ENCODE measurements around the gene SMARCAL1. TPM values are rescaled to one million over a fixed set of nuclear protein-coding genes. Genes with fewer than 3 reads are reported as not detected.
A peak's percentile ranks its signal among the peaks of the same experiment; 100 is the strongest.

Gene SMARCAL1
- polyA plus RNA-seq, 1 donor from 2014 or later: 7.5 TPM

DNA sequence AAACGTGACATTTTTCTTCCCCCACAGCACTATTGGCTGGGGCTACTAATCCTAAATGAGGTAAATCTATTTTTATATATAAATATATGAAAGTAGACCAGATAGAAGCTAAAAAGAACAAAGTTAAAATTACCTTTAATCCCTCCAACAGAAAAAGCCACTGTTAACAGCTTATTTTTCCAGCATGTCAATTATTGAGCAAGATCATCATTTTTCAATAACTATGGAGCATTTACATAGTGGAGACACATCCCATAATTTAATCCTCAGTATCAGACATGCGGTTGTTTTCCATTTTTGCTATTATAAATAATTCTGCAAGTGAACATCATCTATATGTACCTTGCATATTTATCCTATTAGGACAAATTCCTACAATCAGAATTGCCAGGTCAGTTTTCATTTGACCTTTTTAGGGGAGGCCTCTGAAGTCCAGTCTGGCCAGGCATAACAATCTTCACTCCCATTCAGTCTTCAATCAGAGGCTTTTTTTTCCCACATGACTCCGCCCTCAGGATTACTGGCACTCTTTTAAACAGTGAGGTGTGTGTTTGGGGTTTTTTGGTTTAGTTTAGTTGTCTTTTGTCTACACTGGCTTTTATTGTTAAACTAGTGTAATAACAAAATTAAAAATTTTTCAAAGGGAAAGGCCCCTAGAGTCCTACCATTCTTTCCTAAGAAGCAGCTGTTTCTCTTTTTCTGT, 29.2 kb downstream of the SMARCAL1 start:
- Histone ChIP-seq H4K20me1 (ENCODE audit: insufficient read depth) (no peaks in the 10 kb centered on the region), H3K9ac (ENCODE audit: low read length) (no peak overlapping the region), H3K79me2 (replicated peaks; ENCODE audit: insufficient read depth, low read length) (no peaks in the 10 kb centered on the region), H3K9me2 (ENCODE audit: insufficient read depth, low read length) (no peaks in the 10 kb centered on the region), H3K4me3 (ENCODE audit: low read length) (no peak overlapping the region), H3K4me2 (ENCODE audit: low read length) (no peak overlapping the region), H3K36me3 (ENCODE audit: insufficient read depth, low read length) (peaks cover 5% of the 10 kb centered on the region), H3K27me3 (ENCODE audit: insufficient read depth, low read depth, low read length) (no peaks in the 10 kb centered on the region), H2AFZ (ENCODE audit: low read depth, low read length) (no peak overlapping the region), H3K9me3 (ENCODE audit: low read length) (no peaks in the 10 kb centered on the region), H3F3A (ENCODE audit: insufficient read depth, low read length, poor library complexity, severe bottlenecking) (no peaks in the 10 kb centered on the region), H3K27ac (ENCODE audit: low read length) (no peak overlapping the region)
- TF ChIP-seq SMC3 (conservative IDR thresholded peaks at IDR 0.05; ENCODE audit: poor library complexity): no peak
- TF ChIP-seq RAD21 (conservative IDR thresholded peaks at IDR 0.05): no peak
- TF ChIP-seq, protein P1, sequence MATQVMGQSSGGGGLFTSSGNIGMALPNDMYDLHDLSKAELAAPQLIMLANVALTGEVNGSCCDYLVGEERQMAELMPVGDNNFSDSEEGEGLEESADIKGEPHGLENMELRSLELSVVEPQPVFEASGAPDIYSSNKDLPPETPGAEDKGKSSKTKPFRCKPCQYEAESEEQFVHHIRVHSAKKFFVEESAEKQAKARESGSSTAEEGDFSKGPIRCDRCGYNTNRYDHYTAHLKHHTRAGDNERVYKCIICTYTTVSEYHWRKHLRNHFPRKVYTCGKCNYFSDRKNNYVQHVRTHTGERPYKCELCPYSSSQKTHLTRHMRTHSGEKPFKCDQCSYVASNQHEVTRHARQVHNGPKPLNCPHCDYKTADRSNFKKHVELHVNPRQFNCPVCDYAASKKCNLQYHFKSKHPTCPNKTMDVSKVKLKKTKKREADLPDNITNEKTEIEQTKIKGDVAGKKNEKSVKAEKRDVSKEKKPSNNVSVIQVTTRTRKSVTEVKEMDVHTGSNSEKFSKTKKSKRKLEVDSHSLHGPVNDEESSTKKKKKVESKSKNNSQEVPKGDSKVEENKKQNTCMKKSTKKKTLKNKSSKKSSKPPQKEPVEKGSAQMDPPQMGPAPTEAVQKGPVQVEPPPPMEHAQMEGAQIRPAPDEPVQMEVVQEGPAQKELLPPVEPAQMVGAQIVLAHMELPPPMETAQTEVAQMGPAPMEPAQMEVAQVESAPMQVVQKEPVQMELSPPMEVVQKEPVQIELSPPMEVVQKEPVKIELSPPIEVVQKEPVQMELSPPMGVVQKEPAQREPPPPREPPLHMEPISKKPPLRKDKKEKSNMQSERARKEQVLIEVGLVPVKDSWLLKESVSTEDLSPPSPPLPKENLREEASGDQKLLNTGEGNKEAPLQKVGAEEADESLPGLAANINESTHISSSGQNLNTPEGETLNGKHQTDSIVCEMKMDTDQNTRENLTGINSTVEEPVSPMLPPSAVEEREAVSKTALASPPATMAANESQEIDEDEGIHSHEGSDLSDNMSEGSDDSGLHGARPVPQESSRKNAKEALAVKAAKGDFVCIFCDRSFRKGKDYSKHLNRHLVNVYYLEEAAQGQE (IDR thresholded peaks at IDR 0.05; ENCODE audit: borderline replicate concordance): no peak
- TF ChIP-seq, protein P2, sequence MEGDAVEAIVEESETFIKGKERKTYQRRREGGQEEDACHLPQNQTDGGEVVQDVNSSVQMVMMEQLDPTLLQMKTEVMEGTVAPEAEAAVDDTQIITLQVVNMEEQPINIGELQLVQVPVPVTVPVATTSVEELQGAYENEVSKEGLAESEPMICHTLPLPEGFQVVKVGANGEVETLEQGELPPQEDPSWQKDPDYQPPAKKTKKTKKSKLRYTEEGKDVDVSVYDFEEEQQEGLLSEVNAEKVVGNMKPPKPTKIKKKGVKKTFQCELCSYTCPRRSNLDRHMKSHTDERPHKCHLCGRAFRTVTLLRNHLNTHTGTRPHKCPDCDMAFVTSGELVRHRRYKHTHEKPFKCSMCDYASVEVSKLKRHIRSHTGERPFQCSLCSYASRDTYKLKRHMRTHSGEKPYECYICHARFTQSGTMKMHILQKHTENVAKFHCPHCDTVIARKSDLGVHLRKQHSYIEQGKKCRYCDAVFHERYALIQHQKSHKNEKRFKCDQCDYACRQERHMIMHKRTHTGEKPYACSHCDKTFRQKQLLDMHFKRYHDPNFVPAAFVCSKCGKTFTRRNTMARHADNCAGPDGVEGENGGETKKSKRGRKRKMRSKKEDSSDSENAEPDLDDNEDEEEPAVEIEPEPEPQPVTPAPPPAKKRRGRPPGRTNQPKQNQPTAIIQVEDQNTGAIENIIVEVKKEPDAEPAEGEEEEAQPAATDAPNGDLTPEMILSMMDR (IDR thresholded peaks at IDR 0.05; ENCODE audit: poor library complexity, severe bottlenecking): no peak
- no peak for TF ChIP-seq MXI1 (conservative IDR thresholded peaks at IDR 0.05; ENCODE audit: poor library complexity, severe bottlenecking)
- no peak for TF ChIP-seq TAF1 (IDR thresholded peaks at IDR 0.05; ENCODE audit: low read depth)
- TF ChIP-seq EP300 (conservative IDR thresholded peaks at IDR 0.05; ENCODE audit: poor library complexity, severe bottlenecking): no peak
- no peak for TF ChIP-seq EZH2 (IDR thresholded peaks at IDR 0.05; ENCODE audit: borderline replicate concordance, insufficient read depth, low read length, poor library complexity, severe bottlenecking)
- no peak for TF ChIP-seq POLR2AphosphoS5 (IDR thresholded peaks at IDR 0.05)

DNA sequence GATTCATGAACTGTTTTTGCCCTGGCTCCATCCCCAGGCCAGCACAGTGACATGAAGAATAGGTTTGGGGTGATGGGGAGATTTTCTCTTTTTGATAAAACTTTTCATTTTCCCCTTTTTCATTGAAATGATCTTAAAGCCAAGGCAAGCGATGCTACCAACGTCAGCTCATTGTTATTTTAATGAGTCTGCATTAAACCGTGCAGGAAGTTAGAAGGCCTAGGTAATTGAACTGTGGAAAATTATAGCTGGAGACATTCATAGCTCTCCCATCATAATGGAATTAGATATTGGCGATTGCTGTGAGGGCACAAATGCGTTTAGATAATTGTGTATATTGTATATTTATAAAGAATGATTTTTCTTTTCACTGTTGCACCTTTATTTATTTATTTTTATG, 33.2 kb downstream of the SMARCAL1 start:
- Histone ChIP-seq H3K79me2 (replicated peaks; ENCODE audit: insufficient read depth, low read length) (no peaks in the 10 kb centered on the region), H3F3A (ENCODE audit: insufficient read depth, low read length, poor library complexity, severe bottlenecking) (no peaks in the 10 kb centered on the region), H3K9me2 (ENCODE audit: insufficient read depth, low read length) (no peaks in the 10 kb centered on the region), H3K4me2 (ENCODE audit: low read length) (no peak overlapping the region), H3K9ac (ENCODE audit: low read length) (no peak overlapping the region), H3K36me3 (ENCODE audit: insufficient read depth, low read length) (peaks cover 16% of the 10 kb centered on the region), H2AFZ (ENCODE audit: low read depth, low read length) (no peak overlapping the region), H3K9me3 (ENCODE audit: low read length) (no peaks in the 10 kb centered on the region), H3K27ac (ENCODE audit: low read length) (peak overlapping the region; percentile 18), H4K20me1 (ENCODE audit: insufficient read depth) (no peaks in the 10 kb centered on the region), H3K4me3 (ENCODE audit: low read length) (no peak overlapping the region), H3K27me3 (ENCODE audit: insufficient read depth, low read depth, low read length) (no peaks in the 10 kb centered on the region)
- TF ChIP-seq TAF1 (IDR thresholded peaks at IDR 0.05; ENCODE audit: low read depth): no peak
- TF ChIP-seq, protein P1 (IDR thresholded peaks at IDR 0.05; ENCODE audit: borderline replicate concordance): no peak
- TF ChIP-seq POLR2AphosphoS5 (IDR thresholded peaks at IDR 0.05): no peak
- TF ChIP-seq SMC3 (conservative IDR thresholded peaks at IDR 0.05; ENCODE audit: poor library complexity): no peak

Data from neural cell (in vitro differentiated cells).